Osteoblast (primary cell): ENCODE measurements around the gene ABCC9. TPM values are rescaled to one million over a fixed set of nuclear protein-coding genes. Genes with fewer than 3 reads are reported as not detected.

Source experiments
- DNase-seq: peaks from one replicate; pipeline ENCODE4 v3.0.0; 2011; ENCODE audit warnings: low spot score, mixed read lengths; ENCODE audit not compliant: insufficient read length; ENCODE audit errors: missing footprints
- H2AFZ ChIP-seq: 2 replicates; pipeline ENCODE4 v1.6.0; 2011; ENCODE audit warnings: mild to moderate bottlenecking, low read length
- H3K27ac ChIP-seq: 2 replicates; pipeline ENCODE4 v1.5.1; 2011; ENCODE audit warnings: mild to moderate bottlenecking, low read depth, low read length, moderate library complexity
- H3K27me3 ChIP-seq: 2 replicates; pipeline ENCODE4 v1.6.0; 2012; ENCODE audit warnings: mild to moderate bottlenecking, control low read depth, inconsistent platforms, low read length, moderate library complexity; ENCODE audit not compliant: insufficient read depth
- H3K36me3 ChIP-seq: 2 replicates; pipeline ENCODE4 v1.5.1; 2011; ENCODE audit warnings: mild to moderate bottlenecking, low read length, control low read depth, moderate library complexity; ENCODE audit not compliant: insufficient read depth
- H3K4me1 ChIP-seq: 2 replicates; pipeline ENCODE4 v1.5.1; 2011; ENCODE audit warnings: mild to moderate bottlenecking, low read length, control low read depth, moderate library complexity; ENCODE audit not compliant: insufficient read depth
- H3K4me2 ChIP-seq: 2 replicates; pipeline ENCODE4 v1.6.0; 2011; ENCODE audit warnings: mild to moderate bottlenecking, low read length; ENCODE audit not compliant: insufficient read depth
- H3K4me3 ChIP-seq: fragments of 200-600 bp; sonication (generic); 3 replicates; pipeline ENCODE4 v1.5.1; 2012; ENCODE audit warnings: mild to moderate bottlenecking, low read length, inconsistent platforms; ENCODE audit not compliant: insufficient read depth
- H3K79me2 ChIP-seq: 2 replicates; pipeline ENCODE4 v1.6.0; 2012; ENCODE audit warnings: mild to moderate bottlenecking, low read length, control low read depth, inconsistent platforms; ENCODE audit not compliant: insufficient read depth
- H3K9me3 ChIP-seq: 2 replicates; pipeline ENCODE4 v1.5.1; 2011; ENCODE audit warnings: low read depth, low read length, control low read depth
- H4K20me1 ChIP-seq: 2 replicates; pipeline ENCODE4 v1.6.0; 2012; ENCODE audit warnings: mild to moderate bottlenecking, low read length, control low read depth; ENCODE audit not compliant: insufficient read depth
- CTCF ChIP-seq: IDR thresholded peaks from 2 replicates; pipeline ENCODE4 v1.5.1; 2011; ENCODE audit warnings: mild to moderate bottlenecking, low read depth, low read length, moderate library complexity; ENCODE audit errors: extremely low read depth
- total RNA-seq: library from RNA; depleted of rRNA; stranded (reverse); fragments of >200 nt; gene quantifications from 2 replicates; pipeline ENCODE4 v1.2.3, GENCODE V29; 2012

ABCC9 gene
- total RNA-seq, 1 donor = 14.5 TPM

DNA sequence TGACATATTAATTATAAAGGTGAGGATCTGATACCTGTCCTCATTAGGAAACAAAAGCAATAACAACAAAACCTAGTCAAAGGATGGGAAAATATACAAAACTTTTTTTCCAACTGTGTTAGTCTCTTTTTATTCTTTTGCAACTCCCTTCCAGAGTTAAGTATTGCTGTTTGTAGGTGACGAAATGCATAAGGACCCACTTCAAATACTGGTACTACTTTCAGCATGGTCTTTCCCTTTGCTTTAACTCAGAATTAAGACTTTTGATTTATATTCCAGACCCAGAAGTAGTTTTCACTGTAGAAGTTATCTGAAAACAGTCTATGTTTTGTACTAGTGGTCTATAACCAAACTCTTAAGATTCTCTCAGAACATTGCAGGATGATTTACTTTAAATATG, 34.1 kb upstream of the ABCC9 start:
- H3K27ac ChIP-seq = no peak overlapping the region
- TF ChIP-seq CTCF = no peak
- H2AFZ ChIP-seq = no peak overlapping the region
- H3K79me2 ChIP-seq = no peaks in the 10 kb centered on the region
- H3K4me3 ChIP-seq = no peak overlapping the region
- H4K20me1 ChIP-seq = no peaks in the 10 kb centered on the region
- no peak overlapping the region for H3K4me2 ChIP-seq
- no peaks in the 10 kb centered on the region for H3K4me1 ChIP-seq
- H3K36me3 ChIP-seq = no peaks in the 10 kb centered on the region
- DNase-seq = no peak
- no peaks in the 10 kb centered on the region for H3K9me3 ChIP-seq
- no peaks in the 10 kb centered on the region for H3K27me3 ChIP-seq

- Histone ChIP-seq H3K4me3 (no peak overlapping the region), H3K4me1 (no peaks in the 10 kb centered on the region), H3K4me2 (no peak overlapping the region), H4K20me1 (no peaks in the 10 kb centered on the region), H3K27me3 (no peaks in the 10 kb centered on the region), H3K36me3 (no peaks in the 10 kb centered on the region), H3K9me3 (no peaks in the 10 kb centered on the region), H3K27ac (no peak overlapping the region), H3K79me2 (no peaks in the 10 kb centered on the region), H2AFZ (no peak overlapping the region)
- DNase-seq = no peak
- no peak for TF ChIP-seq CTCF
Measured at GRCh38 chr12:21973221-21973620, 32.0 kb upstream of the ABCC9 start.

DNA sequence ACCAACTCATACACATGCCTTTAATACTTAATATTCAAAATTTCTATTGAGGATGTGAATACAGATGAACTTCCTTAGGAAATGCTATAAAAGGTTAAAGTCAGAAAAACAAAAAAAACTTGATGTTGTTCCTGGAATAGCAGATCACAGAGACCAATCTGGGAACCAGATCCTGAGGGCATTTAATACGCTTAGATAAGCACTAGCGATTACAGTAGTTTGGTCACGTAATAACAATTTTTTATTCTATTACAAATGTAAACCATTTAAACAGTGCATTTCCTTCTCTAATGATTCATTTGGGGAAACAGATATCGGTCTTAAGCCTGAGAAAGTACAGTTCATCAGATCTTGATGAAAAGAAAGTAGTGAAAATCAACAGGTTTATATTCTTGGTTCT, 30.8 kb upstream of the ABCC9 start:
- Histone ChIP-seq H3K4me3 (no peak overlapping the region), H2AFZ (no peak overlapping the region), H3K27me3 (no peaks in the 10 kb centered on the region), H3K27ac (no peak overlapping the region), H3K4me2 (no peak overlapping the region), H3K36me3 (no peaks in the 10 kb centered on the region), H3K4me1 (no peaks in the 10 kb centered on the region), H3K79me2 (no peaks in the 10 kb centered on the region), H3K9me3 (no peaks in the 10 kb centered on the region), H4K20me1 (no peaks in the 10 kb centered on the region)
- TF ChIP-seq CTCF = no peak
- no peak for DNase-seq

GRCh38 chr12:21971344-21971743, 30.1 kb upstream of the ABCC9 start:
- Histone ChIP-seq H3K36me3 (no peaks in the 10 kb centered on the region), H3K4me2 (no peak overlapping the region), H2AFZ (no peak overlapping the region), H3K4me1 (no peaks in the 10 kb centered on the region), H3K4me3 (no peak overlapping the region), H3K9me3 (no peaks in the 10 kb centered on the region), H4K20me1 (no peaks in the 10 kb centered on the region), H3K27me3 (no peaks in the 10 kb centered on the region), H3K27ac (no peak overlapping the region), H3K79me2 (no peaks in the 10 kb centered on the region)
- DNase-seq = peak; percentile 15
- TF ChIP-seq CTCF = no peak
